Left lung (tissue), 10 donors: ENCODE measurements around the gene PCDHA12. TPM values are rescaled to one million over a fixed set of nuclear protein-coding genes. Genes with fewer than 3 reads are reported as not detected.
"Not testable (repeated sequence)": the region's sequence is repeated elsewhere in the genome, so short reads cannot be mapped to it uniquely, and the experiment has no call there.

Source experiments
- ATAC-seq: fragments of 200-7000 bp; cut with Tn5 transposase; one replicate; pipeline ENCODE4 v1.9.1; 2020; ENCODE audit warnings: moderate library complexity
- DNase-seq, 4 donors: peaks; one replicate each; pipeline ENCODE4 v3.0.0-alpha.2; 2013 to 2020
- H3K27ac ChIP-seq, 2 donors: fragments of 200-600 bp; sonication (generic) in 1 of 2; one replicate each; pipeline versions ENCODE4 v1.5.0 to v1.8.0; 2020 to 2021
- H3K27me3 ChIP-seq, 2 donors: fragments of 200-600 bp; sonication (generic) in 1 of 2; one replicate each; pipeline versions ENCODE4 v1.5.0 to v1.8.0; 2020 to 2021
- H3K36me3 ChIP-seq, 2 donors: fragments of 200-600 bp; sonication (generic) in 1 of 2; one replicate each; pipeline versions ENCODE4 v1.5.0 to v1.8.0; 2020 to 2021
- H3K4me1 ChIP-seq, 2 donors: fragments of 200-600 bp; one replicate each; pipeline ENCODE4 v1.8.0; 2021
- H3K4me3 ChIP-seq, 2 donors: fragments of 200-600 bp; sonication (generic) in 1 of 2; one replicate each; pipeline versions ENCODE4 v1.5.0 to v1.8.0; 2020 to 2021; ENCODE audit warnings: mild to moderate bottlenecking in 1 of 2
- H3K9me3 ChIP-seq, 2 donors: fragments of 200-600 bp; sonication (generic) in 1 of 2; one replicate each; pipeline versions ENCODE4 v1.5.0 to v1.8.0; 2020 to 2021
- CTCF ChIP-seq, 2 donors: fragments of 200-600 bp; sonication (generic) in 1 of 2; IDR thresholded peaks; one replicate each; pipeline versions ENCODE4 v1.5.0 to v1.8.0; 2021; ENCODE audit warnings: antibody characterized with exemption in 2 of 2
- intact Hi-C, 2 donors: fragments of 100-400 bp; cut with DNase I; formaldehyde crosslinking; loops; one replicate each; pipeline versions ENCODE4 v1.11.2 to v1.14.2; 2022
- polyA plus RNA-seq, 6 donors: library from polyadenylated mRNA; unstranded; fragments of 120-200 nt; gene quantifications; one replicate each; pipeline ENCODE4 v1.2.1, GENCODE V29; 2013; ENCODE audit not compliant: insufficient read length in 6 of 6
- total RNA-seq, 2 donors: library from RNA; stranded (reverse); fragmentation: NEBNext Ultra II Directional; extraction: Animal tissue kit (Norgen Biotek cat#: 25700); gene quantifications; one replicate each; pipeline ENCODE4 v1.2.1, GENCODE V29; 2021
- donor health status: DM: no; HTN: yes; CAD: no.
- donor health status: DM: no; HTN: no; CAD: no.

The PCDHA12 gene
- total and polyA plus RNA-seq, 8 donors, result 0.03 to 7.4 (median 0.07) TPM; not detected in 1

- DNase-seq, result peak in 1 of 4 donors; percentile 41
- Histone ChIP-seq H3K27ac (no peak overlapping the region), H3K9me3 (peaks cover 0 to 17% of the 10 kb centered on the region in 2 donors), H3K27me3 (peaks cover 4 to 39% of the 10 kb centered on the region in 2 donors), H3K36me3 (no peaks in the 10 kb centered on the region), H3K4me1 (no peaks in the 10 kb centered on the region), H3K4me3 (no peak overlapping the region)
- intact Hi-C loops, result no loop called here
- no peak for TF ChIP-seq CTCF (IDR thresholded peaks at IDR 0.05)
- no peak for ATAC-seq
These were observed 32.0 kb upstream of the PCDHA12 start for GRCh38 chr5:140842798-140843733.

- H3K27me3 ChIP-seq, result peaks cover 0 to 26% of the 10 kb centered on the region in 2 donors
- not testable (repeated sequence) for DNase-seq
These were observed 26.7 kb upstream of the PCDHA12 start, which contains the start of gene PCDHA9 for GRCh38 chr5:140848139-140849102. Gene PCDHA9, plus strand, starts transcription at chr5:140848382. Its CDS starts 114 bp downstream, at chr5:140848496.

GRCh38 chr5:140849831-140850634, 25.1 kb upstream of the PCDHA12 start:
- H3K27ac ChIP-seq, H3K36me3 ChIP-seq, H3K4me1 ChIP-seq, intact Hi-C loops, ATAC-seq, H3K4me3 ChIP-seq: not testable (repeated sequence)
- DNase-seq, result peak in 1 of 4 donors; percentile 46
- Histone ChIP-seq H3K27me3 (peaks cover 0 to 25% of the 10 kb centered on the region in 2 donors), H3K9me3 (peaks cover 0 to 11% of the 10 kb centered on the region in 2 donors)

More at GRCh38 chr5:140848139-140849102, 26.7 kb upstream of the PCDHA12 start, which contains the start of gene PCDHA9:
- ATAC-seq, H3K36me3 ChIP-seq, intact Hi-C loops, H3K4me1 ChIP-seq, H3K27ac ChIP-seq, H3K4me3 ChIP-seq: not testable (repeated sequence)
- H3K9me3 ChIP-seq, result peaks cover 0 to 12% of the 10 kb centered on the region in 2 donors

- Histone ChIP-seq H3K27me3 (peaks cover 0 to 12% of the 10 kb centered on the region in 2 donors), H3K9me3 (peaks cover 0 to 18% of the 10 kb centered on the region in 2 donors), H3K27ac (no peak within 1 kb of the TSS), H3K4me3 (no peak within 1 kb of the TSS), H3K36me3 (no peaks in the 10 kb centered on the region), H3K4me1 (no peaks in the 10 kb centered on the region)
- peak in 1 of 4 donors; percentile 13 for DNase-seq
- TF ChIP-seq CTCF (IDR thresholded peaks at IDR 0.05), result no peak
- ATAC-seq, result no peak
- intact Hi-C loops, result no loop called here
These were observed 19.1 kb upstream of the PCDHA12 start, which contains the start of gene PCDHA10 for GRCh38 chr5:140855772-140856674. Gene PCDHA10, plus strand, starts transcription at chr5:140855897. Its CDS starts 152 bp downstream, at chr5:140856049.
